OCI-LY1 (cell line): ENCODE measurements around the gene TP53I3.

Source experiments
- H2AFZ ChIP-seq: fragments of 200-600 bp; sonication (generic), shearing (Covaris generic); 2 replicates; pipeline ENCODE4 v1.6.0; 2014; ENCODE audit warnings: antibody characterized with exemption, mild to moderate bottlenecking, low read length
- H3F3A ChIP-seq: fragments of 200-600 bp; sonication (generic), shearing (Covaris generic); 2 replicates; pipeline ENCODE4 v1.6.0; 2014; ENCODE audit warnings: mild to moderate bottlenecking, antibody characterized with exemption, low read length, moderate library complexity; ENCODE audit not compliant: insufficient read depth
- H3K27ac ChIP-seq: fragments of 200-600 bp; sonication (generic); 2 replicates; pipeline ENCODE4 v1.5.1; 2014; ENCODE audit warnings: low read length, mixed run types, mild to moderate bottlenecking, low read depth; ENCODE audit not compliant: poor library complexity, severe bottlenecking
- H3K27me3 ChIP-seq: fragments of 200-600 bp; sonication (generic); 2 replicates; pipeline ENCODE4 v1.6.0; 2014; ENCODE audit warnings: antibody characterized with exemption, mild to moderate bottlenecking, low read length, moderate library complexity; ENCODE audit not compliant: insufficient read depth
- H3K36me3 ChIP-seq: fragments of 200-600 bp; sonication (generic); 2 replicates; pipeline ENCODE4 v1.6.1; 2014; ENCODE audit warnings: mild to moderate bottlenecking, antibody characterized with exemption, low read length, moderate library complexity, mixed read lengths; ENCODE audit not compliant: insufficient read depth
- H3K4me1 ChIP-seq: fragments of 200-600 bp; sonication (generic); 2 replicates; pipeline ENCODE4 v1.5.1; 2014; ENCODE audit warnings: mild to moderate bottlenecking, low read length, moderate library complexity; ENCODE audit not compliant: insufficient read depth, severe bottlenecking
- H3K4me2 ChIP-seq: fragments of 200-600 bp; sonication (generic), shearing (Covaris generic); 2 replicates; pipeline ENCODE4 v1.6.1; 2014; ENCODE audit warnings: low read length
- H3K4me3 ChIP-seq: fragments of 200-600 bp; sonication (generic); 2 replicates; pipeline ENCODE4 v1.5.1; 2014; ENCODE audit warnings: low read length, low read depth, mild to moderate bottlenecking, mixed read lengths; ENCODE audit not compliant: poor library complexity, severe bottlenecking
- H3K79me2 ChIP-seq: fragments of 200-600 bp; shearing (Covaris generic); 2 replicates; pipeline ENCODE4 v1.6.1; 2016; ENCODE audit warnings: mixed run types, low read length, mixed read lengths; ENCODE audit not compliant: insufficient read depth
- H3K9ac ChIP-seq: fragments of 200-600 bp; sonication (generic), shearing (Covaris generic); 2 replicates; pipeline ENCODE4 v1.6.1; 2014; ENCODE audit warnings: mild to moderate bottlenecking, low read length, mixed read lengths
- H3K9me2 ChIP-seq: fragments of 200-600 bp; sonication (generic), shearing (Covaris generic); 2 replicates; pipeline ENCODE4 v1.6.1; 2014; ENCODE audit warnings: low read depth, mild to moderate bottlenecking, low read length, mixed read lengths
- H3K9me3 ChIP-seq: fragments of 200-600 bp; shearing (Covaris generic); 2 replicates; pipeline ENCODE4 v1.6.1; 2014; ENCODE audit warnings: low read length, mixed read lengths
- H4K20me1 ChIP-seq: fragments of 200-600 bp; sonication (generic), shearing (Covaris generic); 2 replicates; pipeline ENCODE4 v1.6.0; 2016; ENCODE audit warnings: mild to moderate bottlenecking, low read length; ENCODE audit not compliant: insufficient read depth
- EZH2 ChIP-seq: fragments of 200-600 bp; sonication (generic), shearing (Covaris generic); IDR thresholded peaks from 2 replicates; pipeline ENCODE4 v1.8.0; 2017; ENCODE audit warnings: borderline replicate concordance, mixed run types, mild to moderate bottlenecking, antibody characterized with exemption, low read length, moderate library complexity, mixed read lengths
- TF ChIP-seq, protein P1 (sequence below): fragments of 200-600 bp; sonication (generic), shearing (Covaris generic); IDR thresholded peaks from 2 replicates; pipeline ENCODE4 v1.5.1; 2017; ENCODE audit warnings: mild to moderate bottlenecking, antibody characterized with exemption, low read length, moderate library complexity, mixed read lengths

Gene TP53I3

DNA sequence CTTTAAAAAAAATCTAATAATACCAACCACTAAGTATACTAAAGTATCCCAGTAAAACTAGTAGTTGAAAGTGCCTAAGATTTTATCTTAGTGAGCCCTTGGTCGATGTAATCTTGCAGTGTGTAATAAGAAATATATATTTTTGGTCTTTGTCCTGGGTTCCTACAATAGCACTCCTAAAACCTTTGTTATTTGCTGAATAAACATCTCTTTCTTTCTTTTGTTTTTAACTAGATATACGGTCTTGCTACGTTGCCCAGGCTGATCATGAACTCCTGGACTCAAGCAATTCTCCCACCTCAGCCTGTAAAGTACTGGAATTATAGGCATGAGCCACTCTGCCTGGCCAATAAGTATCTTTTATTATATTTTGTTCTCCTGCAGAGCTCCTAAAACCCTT is 2.4 kb upstream of the TP53I3 start:
- H3K9me3 ChIP-seq: no peaks in the 10 kb centered on the region
- no peak overlapping the region for H3K27ac ChIP-seq
- H3K9me2 ChIP-seq: no peaks in the 10 kb centered on the region
- H3K27me3 ChIP-seq: no peaks in the 10 kb centered on the region
- no peak overlapping the region for H3K9ac ChIP-seq
- H2AFZ ChIP-seq: no peak overlapping the region
- no peaks in the 10 kb centered on the region for H4K20me1 ChIP-seq
- no peak for TF ChIP-seq EZH2
- TF ChIP-seq, protein P1, sequence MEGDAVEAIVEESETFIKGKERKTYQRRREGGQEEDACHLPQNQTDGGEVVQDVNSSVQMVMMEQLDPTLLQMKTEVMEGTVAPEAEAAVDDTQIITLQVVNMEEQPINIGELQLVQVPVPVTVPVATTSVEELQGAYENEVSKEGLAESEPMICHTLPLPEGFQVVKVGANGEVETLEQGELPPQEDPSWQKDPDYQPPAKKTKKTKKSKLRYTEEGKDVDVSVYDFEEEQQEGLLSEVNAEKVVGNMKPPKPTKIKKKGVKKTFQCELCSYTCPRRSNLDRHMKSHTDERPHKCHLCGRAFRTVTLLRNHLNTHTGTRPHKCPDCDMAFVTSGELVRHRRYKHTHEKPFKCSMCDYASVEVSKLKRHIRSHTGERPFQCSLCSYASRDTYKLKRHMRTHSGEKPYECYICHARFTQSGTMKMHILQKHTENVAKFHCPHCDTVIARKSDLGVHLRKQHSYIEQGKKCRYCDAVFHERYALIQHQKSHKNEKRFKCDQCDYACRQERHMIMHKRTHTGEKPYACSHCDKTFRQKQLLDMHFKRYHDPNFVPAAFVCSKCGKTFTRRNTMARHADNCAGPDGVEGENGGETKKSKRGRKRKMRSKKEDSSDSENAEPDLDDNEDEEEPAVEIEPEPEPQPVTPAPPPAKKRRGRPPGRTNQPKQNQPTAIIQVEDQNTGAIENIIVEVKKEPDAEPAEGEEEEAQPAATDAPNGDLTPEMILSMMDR: no peak
- H3F3A ChIP-seq: no peaks in the 10 kb centered on the region
- no peaks in the 10 kb centered on the region for H3K36me3 ChIP-seq
- H3K79me2 ChIP-seq: no peaks in the 10 kb centered on the region
- no peak overlapping the region for H3K4me3 ChIP-seq
- peaks cover 18% of the 10 kb centered on the region for H3K4me1 ChIP-seq
- H3K4me2 ChIP-seq: no peak overlapping the region

DNA sequence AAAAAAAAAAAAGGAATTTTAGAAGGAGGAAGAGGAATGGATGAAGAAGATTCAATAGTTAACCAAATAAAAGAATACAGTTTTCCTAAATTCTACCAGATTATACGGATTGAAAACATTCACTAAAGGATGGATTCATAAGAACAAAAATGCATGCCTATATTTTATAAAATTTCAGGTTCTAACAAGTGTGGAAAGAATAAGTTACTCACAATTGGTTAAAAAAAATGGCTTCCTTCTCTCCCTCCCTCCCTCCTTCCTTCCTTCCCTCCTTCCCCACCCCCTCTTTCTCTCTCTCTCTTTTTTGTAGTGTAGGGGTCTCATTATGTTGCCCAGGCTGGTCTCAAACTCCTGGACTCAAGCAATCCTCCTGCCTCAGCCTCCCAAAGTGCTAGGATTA is 1.6 kb upstream of the TP53I3 start:
- Histone ChIP-seq H3F3A (no peaks in the 10 kb centered on the region), H4K20me1 (no peaks in the 10 kb centered on the region), H3K27ac (no peak overlapping the region), H3K9me2 (no peaks in the 10 kb centered on the region), H3K27me3 (no peaks in the 10 kb centered on the region), H3K4me1 (peaks cover 18% of the 10 kb centered on the region), H2AFZ (no peak overlapping the region), H3K9me3 (no peaks in the 10 kb centered on the region), H3K36me3 (no peaks in the 10 kb centered on the region), H3K4me2 (no peak overlapping the region), H3K4me3 (no peak overlapping the region), H3K79me2 (no peaks in the 10 kb centered on the region), H3K9ac (no peak overlapping the region)
- TF ChIP-seq, protein P1: no peak
- TF ChIP-seq EZH2: no peak

DNA sequence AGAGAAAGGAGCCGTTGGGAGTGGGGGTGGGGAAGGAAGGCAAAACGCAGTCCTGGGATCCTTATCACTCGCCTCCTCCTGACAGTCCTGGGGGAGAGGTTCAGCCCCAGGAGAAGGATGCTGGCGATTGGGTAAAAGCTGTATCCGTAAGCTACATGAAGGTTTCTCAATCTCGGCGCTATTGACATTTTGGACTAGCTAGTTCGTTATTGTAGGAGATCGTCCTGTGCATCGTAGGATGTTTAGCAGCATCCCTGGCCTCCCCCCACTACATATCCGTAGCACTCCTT is 511 bp upstream of the TP53I3 start:
- TF ChIP-seq EZH2: no peak
- TF ChIP-seq, protein P1: no peak
- no peaks in the 10 kb centered on the region for H3K9me2 ChIP-seq
- H3K4me3 ChIP-seq: peak overlapping the region; percentile 65
- H3K27ac ChIP-seq: no peak overlapping the region
- H4K20me1 ChIP-seq: no peaks in the 10 kb centered on the region
- H3K9ac ChIP-seq: peak overlapping the region; percentile 64; the same call in 1 of the 2 replicates
- H3K4me2 ChIP-seq: peak overlapping the region; percentile 71
- no peaks in the 10 kb centered on the region for H3K36me3 ChIP-seq
- H3F3A ChIP-seq: no peaks in the 10 kb centered on the region
- H3K4me1 ChIP-seq: peaks cover 18% of the 10 kb centered on the region
- no peaks in the 10 kb centered on the region for H3K79me2 ChIP-seq
- no peaks in the 10 kb centered on the region for H3K27me3 ChIP-seq
- H2AFZ ChIP-seq: peak overlapping the region; percentile 91
- H3K9me3 ChIP-seq: no peaks in the 10 kb centered on the region
